ENCODE results near the gene WIPF3.

Gene WIPF3

GRCh38 chr7:29806208-29806994 lies at the start of gene WIPF3:
Gene WIPF3 (plus strand): TSS chr7:29806508. CDS start chr7:29834725, 28,217 bp downstream.
- no peak for DNase-seq (ENCODE audit: low read depth)

- DNase-seq (ENCODE audit: low read depth), result no peak
Observed at GRCh38 chr7:29763266-29763665, 43.0 kb upstream of the WIPF3 start.

- DNase-seq (ENCODE audit: low read depth), result no peak
Observed at GRCh38 chr7:29764227-29764626, 42.1 kb upstream of the WIPF3 start.

GRCh38 chr7:29765490-29765889 lies 40.8 kb upstream of the WIPF3 start:
- no peak for DNase-seq (ENCODE audit: low read depth)

GRCh38 chr7:29770371-29770770 lies 35.9 kb upstream of the WIPF3 start:
- no peak for DNase-seq (ENCODE audit: low read depth)

GRCh38 chr7:29771081-29771816 lies 35.1 kb upstream of the WIPF3 start:
- DNase-seq (ENCODE audit: low read depth), result no peak

- no peak for DNase-seq (ENCODE audit: low read depth)
Observed at GRCh38 chr7:29779017-29779416, 27.3 kb upstream of the WIPF3 start.

- no peak for DNase-seq (ENCODE audit: low read depth)
Observed at GRCh38 chr7:29780346-29780745, 26.0 kb upstream of the WIPF3 start.

GRCh38 chr7:29783671-29784070 lies 22.6 kb upstream of the WIPF3 start:
- DNase-seq (ENCODE audit: low read depth), result no peak

GRCh38 chr7:29793507-29793906 lies 12.8 kb upstream of the WIPF3 start:
- no peak for DNase-seq (ENCODE audit: low read depth)

- DNase-seq (ENCODE audit: low read depth), result no peak
Observed at GRCh38 chr7:29794959-29795629, 11.2 kb upstream of the WIPF3 start.

- DNase-seq (ENCODE audit: low read depth), result no peak
Observed at GRCh38 chr7:29795696-29796580, 10.4 kb upstream of the WIPF3 start.

- no peak for DNase-seq (ENCODE audit: low read depth)
Observed at GRCh38 chr7:29797112-29797944, 9.0 kb upstream of the WIPF3 start.

- no peak for DNase-seq (ENCODE audit: low read depth)
Observed at GRCh38 chr7:29798422-29798821, 7.9 kb upstream of the WIPF3 start.

GRCh38 chr7:29801929-29802328 lies 4.4 kb upstream of the WIPF3 start:
- no peak for DNase-seq (ENCODE audit: low read depth)

GRCh38 chr7:29805031-29805430 lies 1.3 kb upstream of the WIPF3 start:
- DNase-seq (ENCODE audit: low read depth), result no peak

GRCh38 chr7:29805886-29806207 lies 461 bp upstream of the WIPF3 start:
- DNase-seq (ENCODE audit: low read depth), result no peak

- no peak for DNase-seq (ENCODE audit: low read depth)
Observed at GRCh38 chr7:29806995-29807841, 910 bp downstream of the WIPF3 start.

- peak; percentile 6 for DNase-seq (ENCODE audit: low read depth)
Observed at GRCh38 chr7:29808075-29808801, 1.9 kb downstream of the WIPF3 start.

All from ELR (cell line).